GM19239 (cell line): Measurements from ENCODE around the gene GRIN1.
"Not testable (repeated sequence)": the region's sequence is repeated elsewhere in the genome, so short reads cannot be mapped to it uniquely, and the experiment has no call there.

Experiments used
- DNase-seq: peaks from one replicate; pipeline ENCODE4 v3.0.0; 2011; ENCODE audit warnings: low spot score; ENCODE audit not compliant: insufficient read length
- FAIRE-seq: peaks from 2 replicates; lab custom pipeline; 2011; peaks lifted over from hg19 to GRCh38; lab: Jason Lieb, UNC

Gene GRIN1

DNA sequence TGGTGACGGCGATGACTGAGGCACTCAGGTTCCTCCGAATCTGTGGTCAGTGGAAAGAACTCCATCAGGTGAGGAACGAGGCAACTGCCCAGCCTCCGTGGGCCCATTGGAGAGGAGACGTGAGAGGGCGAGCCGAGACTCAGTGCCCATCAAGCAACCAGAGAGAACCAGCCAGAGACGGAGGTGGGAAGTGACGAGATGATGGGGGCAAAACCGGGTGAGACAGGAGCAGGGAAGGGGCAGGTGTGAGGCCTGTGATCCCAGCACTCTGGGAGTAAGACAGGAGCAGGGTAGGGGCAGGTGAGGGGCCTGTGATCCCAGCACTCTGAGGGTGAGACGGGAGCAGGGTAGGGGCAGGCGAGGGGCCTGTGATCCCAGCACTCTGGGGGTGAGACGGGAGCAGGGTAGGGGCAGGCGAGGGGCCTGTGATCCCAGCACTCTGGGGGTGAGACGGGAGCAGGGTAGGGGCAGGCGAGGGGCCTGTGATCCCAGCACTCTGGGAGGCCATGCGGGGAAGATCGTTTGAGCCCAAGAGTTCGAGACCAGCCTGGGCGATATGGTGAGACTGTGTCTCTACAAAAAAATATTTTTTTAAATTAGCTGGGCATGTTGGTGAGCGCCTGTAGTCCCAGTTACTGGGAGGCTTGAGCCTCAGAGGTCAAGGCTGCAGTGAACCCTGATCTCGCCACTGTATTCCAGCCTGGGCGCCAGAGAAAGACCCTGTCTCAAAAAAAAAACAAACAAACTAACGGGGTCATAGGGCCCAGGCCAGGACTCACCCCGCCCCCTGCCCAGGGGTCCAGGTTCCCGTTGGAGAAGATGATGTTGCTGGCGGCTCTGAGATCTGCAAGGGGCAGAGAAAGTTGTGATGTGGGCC, 27.8 kb upstream of the GRIN1 start:
- DNase-seq = no peak
- FAIRE-seq = no peak

DNA sequence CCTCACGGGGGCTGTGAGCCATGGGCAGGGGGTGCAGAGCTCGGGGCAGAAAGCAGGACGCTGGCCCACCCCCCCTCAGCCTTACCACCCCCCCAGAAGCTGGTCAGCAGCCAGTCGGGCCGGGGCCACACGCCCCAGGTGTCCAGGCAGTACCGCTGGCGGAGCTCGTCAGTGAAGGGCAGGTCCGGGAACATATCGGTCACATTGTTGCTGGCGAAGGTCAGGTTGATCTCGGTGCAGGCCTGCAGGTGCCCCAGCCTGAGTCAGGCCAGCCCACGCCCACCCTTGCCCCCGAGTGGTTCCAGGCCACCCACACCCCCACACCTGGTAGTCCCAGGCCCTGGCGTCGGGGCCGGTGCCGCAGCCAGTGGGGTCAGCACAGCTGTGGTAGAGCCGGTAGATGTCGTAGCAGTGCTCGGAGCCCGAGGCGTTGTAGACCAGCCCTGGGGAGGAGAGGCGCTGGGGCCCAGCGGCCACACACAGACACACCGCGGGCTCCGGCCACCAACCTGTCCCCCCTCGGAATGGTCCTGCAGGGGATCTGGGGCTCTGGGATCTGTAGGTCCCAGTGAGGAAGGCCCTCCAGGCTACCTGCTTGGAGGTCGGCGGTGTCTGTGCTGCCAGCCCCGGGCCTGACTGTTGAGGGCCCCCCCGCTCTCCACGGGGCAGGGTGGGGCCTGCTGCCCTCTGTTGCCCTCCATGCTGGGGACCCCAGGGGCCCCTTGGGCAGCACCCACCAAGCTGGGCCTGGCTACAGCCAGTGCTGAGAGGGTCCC, 27.0 kb upstream of the GRIN1 start:
- no peak for FAIRE-seq

DNA sequence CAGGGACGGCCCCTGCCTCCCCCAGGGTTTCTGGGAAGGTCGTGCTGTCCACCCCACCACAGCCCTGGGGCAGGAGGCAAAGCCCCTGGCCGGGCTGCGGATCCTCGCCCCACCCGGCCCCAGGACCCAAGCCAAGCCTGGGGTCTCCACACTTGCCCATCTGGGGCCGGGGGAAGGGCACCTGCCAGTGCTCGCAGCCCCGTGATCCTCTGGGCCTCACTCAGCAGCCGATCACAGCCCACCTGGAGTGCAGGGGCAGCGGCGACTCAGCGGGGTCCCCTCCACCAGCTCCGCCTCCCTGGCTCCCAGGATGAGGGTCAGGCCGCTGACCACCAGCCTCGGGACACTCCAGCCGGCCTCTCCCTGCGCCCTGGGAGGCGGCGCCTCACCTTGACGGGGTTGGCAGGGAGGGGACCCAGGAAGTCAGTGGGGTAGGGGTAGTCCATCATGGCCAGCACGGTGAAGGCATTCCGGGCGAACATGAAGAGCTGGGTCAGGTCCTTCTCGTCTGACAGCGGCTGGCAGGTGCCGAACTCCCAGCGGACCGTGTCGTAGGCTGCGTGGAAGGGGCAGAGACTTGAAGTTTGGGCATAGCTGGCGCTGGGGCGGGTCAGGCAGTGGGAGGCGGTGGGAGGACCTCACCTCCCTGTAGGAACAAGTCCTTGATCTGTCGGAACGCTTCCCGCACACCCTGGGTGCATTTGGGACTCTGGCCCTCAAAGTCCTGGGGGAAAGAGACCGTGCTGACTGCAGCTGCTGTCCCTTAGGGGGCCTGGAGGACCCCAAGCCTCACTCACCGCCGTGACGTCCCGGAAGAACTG, 26.2 kb upstream of the GRIN1 start:
- FAIRE-seq (no peak), DNase-seq (no peak)

More for the DNA sequence above, 27.0 kb upstream of the GRIN1 start:
- no peak for DNase-seq

DNA sequence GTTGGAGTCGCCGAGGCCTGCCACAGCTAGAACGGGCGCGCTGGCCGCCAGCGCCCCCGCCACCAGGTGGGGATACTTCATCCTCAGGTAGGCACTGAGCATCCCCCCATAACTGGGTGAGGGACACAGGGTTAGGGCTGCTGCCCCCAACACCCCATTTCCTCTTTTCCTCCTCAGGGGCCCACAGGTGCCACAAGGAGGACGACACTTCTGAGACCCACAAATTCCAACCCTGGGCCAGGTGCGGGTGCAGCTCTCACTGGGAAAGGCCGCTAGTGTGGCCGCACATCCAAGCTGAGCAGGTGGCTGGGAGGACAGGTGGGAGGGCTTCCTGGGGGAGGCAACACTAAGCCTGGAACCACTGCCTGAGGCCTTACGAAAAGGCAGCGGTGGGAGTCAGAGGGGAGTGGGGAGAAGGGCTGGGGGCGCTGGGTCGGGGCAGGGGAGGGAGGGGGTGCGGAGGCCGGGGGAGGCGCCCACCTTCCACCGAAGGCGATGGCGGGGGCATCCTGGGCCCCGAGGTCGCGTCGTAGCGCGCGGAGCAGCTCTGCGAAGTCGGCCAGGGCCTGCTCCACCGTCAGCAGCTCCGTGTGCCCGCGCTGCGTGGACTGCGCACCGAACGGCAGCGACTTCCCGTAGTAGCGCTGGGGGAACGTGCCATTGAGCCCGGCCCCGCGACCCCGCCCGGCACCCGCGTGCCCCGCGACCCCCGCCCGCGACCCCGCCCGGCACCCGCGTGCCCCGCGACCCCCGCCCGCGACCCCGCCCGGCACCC, 25.4 kb upstream of the GRIN1 start:
- FAIRE-seq = no peak
- DNase-seq = no peak

DNA sequence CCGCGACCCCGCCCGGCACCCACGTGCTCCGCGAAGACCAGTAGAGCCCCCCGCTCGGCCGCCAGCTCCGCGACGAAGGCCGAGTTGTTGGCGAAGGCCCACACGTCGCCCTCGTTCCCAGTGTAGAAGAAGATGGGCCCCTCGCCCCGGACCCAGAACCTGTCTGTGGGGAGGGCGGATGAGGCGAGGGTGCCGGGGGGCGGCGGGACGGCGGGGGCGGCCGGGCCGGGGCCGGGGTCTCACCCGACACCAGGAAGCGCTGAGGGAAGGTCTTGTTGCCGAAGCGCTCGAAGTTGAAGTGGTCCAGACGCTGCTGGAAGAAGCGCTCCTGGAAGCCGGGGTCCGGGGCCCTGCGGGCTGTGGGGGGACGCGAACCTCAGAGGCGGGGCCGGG, 24.7 kb upstream of the GRIN1 start:
- no peak for FAIRE-seq
- no peak for DNase-seq

DNA sequence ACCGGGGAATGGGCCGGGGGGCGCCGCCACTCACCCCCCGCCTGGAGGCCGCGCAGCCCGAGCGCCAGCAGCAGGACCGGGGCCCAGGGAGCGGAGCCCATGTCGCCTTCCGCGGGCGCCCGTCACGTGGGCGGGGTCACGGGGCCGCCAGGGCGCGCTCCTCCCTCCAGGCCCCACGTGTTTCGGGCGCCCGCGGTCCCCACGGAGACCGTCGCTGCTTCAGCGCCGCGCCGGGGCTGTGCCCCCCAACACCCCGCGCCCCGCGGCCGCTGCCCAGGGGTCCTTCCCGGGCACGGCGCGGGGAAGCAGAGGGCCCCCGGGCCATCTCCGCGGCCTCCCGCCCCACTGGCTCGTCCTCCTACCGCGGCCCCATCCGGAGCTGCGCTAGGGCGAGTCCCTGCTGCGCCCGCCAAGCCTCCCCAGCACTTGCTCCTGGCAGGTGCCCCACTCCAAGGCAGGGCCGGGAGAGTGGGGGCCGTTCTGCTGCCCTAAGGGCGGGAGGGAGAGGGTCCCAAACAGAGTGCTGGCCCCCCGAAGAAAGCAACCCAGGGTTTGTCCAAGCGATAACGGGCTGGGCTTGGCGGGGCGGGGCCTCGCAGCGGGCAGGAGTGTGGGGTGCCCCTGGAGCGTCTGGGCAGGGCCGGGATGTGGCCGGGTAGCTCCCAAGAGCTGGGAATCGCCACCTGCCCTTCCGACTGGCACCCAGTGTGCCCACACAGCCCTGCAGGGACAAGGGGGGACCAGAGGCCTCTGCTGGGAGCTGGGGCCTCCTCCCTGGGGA, 24.2 kb upstream of the GRIN1 start, which contains the start of gene DPP7:
Gene DPP7 (minus strand): TSS at position 121 of the 781 bp plus-strand sequence. CDS start 20 bp downstream, at position 101.
- no peak for FAIRE-seq
- peak; percentile 98 for DNase-seq

DNA sequence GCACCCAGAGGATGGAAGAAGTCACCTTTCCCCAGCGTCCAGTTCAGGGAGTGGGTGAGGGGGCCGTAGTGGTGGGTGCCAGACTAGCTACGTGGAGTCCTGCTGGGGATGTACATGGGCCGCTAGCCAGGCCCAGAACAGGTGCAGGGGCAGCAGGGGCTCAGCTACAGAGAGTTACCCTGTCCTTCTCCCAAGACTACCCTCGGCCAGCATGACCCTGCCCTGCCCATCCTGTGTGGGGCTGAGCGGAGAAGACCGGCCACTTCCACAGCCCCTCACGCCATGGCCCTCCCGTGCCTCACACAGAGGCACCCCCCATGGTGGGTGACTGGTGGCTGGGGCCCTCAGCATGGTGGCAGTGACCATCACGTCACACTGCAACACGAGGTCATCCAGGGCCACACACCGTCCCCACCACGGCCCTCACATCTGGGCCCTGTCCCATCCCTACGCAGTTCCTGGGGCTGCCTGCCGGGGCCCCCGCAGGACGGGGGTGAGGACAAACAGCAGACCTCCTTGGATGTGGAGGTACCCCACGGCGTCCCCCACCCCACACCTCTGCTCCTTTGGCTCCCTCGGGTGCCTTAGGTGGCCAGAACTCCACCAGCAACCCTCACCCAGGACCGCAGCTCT, 23.4 kb upstream of the GRIN1 start:
- no peak for FAIRE-seq
- DNase-seq = no peak

DNA sequence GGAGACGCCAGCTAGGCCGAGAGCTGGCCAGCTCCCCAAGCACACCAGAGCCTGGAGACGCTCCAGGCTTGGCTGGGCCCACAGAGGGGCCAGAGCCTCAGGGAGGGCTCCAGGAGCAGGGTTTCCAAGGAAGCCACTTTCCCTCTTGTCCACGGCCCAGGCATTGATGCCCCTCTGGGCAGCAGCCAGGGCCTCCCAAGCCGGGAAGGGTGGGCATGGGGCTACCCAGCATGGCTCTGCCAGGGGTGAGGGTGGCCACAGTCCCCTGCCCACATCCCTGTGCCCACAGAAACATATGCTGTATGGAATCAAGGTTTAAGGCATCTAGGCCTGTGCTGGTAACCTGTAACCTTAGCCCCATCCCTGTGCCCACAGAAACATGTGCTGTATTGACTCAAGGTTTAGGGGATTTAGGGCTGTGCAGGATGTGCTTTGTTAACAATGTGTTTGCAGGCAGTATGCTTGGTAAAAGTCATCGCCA, 22.9 kb upstream of the GRIN1 start:
- no peak for FAIRE-seq

DNA sequence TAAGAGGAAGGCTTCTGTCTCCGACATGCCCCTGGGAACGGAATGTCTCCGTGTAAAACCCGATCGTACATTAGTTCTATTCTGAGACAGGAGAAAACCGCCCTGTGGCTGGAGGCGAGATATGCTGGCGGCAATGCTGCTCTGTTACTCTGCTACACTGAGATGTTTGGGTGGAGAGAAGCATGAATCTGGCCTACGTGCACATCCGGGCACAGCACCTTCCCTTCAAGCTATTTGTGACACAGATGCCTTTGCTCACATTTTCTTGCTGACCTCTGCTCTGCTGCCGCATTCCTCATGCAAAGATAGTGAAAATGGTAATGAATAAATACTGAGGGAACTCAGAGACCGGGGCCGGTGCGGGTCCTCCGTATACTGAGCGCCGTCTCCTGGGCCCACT, 22.2 kb upstream of the GRIN1 start:
- FAIRE-seq (no peak), DNase-seq (no peak)

More for the DNA sequence above, 22.9 kb upstream of the GRIN1 start:
- DNase-seq = no peak

DNA sequence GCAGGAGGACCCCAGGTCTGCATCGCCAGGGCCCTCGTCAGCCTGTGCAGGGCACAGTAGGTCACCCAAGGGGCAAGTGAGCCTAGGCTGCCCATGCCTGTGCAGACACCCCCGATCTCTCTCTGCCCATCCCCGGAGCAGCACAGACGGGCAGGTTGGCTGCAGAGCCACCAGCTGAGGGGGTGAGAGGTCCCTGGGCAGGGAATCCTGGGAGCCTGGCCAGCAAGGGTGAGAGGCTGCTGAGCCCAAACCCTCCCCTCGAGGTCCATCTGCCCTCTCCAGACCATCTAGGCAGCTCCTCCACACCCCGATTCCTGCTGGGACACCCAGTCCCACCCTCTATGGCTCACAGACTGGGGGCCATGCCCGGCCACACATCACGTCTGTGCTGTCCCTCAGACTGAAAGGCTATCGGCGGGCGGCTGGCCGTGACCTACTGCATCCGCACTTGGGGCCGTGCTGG, 21.7 kb upstream of the GRIN1 start:
- DNase-seq (no peak), FAIRE-seq (no peak)

DNA sequence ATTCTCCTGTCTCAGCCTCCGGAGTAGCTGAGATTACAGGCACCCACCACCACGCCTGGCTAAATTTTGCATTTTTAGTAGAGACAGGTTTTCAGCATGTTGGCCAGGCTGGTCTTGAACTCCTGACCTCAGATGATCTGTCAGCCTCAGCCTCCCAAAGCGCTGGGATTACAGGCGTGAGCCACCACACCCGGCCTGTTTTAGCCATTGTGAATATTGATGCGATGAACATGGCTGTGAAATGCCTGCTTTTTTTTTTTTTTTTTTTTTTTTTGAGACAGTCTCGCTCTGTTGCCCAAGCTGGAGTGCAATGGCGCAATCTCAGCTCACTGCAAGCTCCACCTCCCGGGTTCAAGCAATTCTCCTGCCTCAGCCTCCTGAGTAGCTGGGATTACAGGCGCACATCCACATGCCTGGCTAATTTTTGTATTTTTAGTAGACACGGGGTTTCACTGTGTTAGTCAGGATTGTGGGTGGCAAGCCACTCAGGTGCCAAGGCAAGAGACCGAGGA, 20.8 kb upstream of the GRIN1 start:
- FAIRE-seq, DNase-seq: not testable (repeated sequence)

DNA sequence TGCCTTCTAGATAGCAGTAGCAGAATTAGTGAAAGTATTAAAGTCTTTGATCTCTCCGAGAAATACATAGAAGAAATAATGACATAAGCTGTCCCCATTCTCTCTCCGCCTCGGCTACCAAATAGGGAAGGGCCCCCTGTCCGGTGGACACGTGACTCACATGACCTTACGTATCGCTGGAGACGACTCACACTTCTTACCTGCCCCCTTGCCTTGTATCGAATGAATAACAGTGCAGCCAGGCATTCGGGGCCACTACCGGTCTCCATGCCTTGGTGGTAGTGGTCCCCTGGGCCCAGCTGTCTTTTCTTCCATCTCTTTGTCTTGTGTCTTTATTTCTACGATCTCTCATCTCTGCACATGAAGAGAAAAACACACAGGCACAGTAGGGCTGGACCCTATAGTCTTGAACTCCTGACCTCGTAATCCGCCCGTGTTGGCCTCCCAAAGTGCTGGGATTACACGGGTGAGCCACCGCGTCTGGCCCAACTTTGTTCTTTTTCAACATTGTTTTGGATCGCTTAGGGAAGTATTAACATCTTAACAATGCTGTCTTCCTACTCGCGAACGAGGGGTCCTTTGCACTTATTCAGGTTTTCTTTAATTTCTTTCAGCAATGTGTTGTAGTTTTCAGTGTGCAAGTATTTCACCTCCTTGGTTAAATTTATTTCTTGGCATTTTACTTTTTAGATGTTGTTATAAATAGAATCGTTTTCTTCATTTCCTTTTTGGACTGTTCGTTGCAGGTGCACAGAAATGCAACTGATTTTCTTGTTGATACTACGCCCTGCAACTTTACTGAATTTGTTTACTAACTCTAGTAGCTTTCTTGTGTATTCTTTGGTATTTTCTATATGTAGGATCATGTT, 16.8 kb upstream of the GRIN1 start:
- not testable (repeated sequence) for FAIRE-seq, DNase-seq

DNA sequence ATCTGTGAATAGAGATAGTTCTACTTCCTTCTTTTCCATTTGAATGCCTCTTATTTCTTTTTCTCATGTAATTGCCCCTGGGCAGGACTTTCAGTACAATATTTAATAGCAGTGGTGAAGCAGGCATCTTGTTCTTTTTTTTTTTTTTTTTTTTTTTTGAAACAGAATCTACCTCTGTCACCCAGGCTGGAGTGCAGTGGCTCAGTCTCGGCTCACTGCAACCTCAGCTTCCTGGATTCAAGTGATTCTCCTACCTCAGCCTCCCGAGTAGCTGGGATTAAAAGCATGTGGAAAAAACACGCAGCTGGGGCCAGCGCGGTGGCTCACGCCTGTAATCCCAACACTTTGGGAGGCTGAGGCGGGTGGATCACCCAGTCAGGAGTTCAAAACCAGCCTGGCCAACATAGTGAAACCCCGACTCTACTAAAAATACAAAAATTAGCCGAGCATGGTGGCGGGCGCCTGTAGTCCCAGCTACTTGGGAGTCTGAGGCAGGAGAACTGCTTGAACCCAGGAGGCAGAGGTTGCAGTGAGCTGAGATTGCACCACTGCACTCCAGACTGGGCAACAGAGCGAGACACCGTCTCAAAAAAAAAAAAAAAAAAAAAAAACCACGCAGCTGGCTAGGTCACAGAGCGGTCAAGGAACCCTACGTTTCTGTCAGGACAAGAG, 16.0 kb upstream of the GRIN1 start:
- DNase-seq, FAIRE-seq: not testable (repeated sequence)

DNA sequence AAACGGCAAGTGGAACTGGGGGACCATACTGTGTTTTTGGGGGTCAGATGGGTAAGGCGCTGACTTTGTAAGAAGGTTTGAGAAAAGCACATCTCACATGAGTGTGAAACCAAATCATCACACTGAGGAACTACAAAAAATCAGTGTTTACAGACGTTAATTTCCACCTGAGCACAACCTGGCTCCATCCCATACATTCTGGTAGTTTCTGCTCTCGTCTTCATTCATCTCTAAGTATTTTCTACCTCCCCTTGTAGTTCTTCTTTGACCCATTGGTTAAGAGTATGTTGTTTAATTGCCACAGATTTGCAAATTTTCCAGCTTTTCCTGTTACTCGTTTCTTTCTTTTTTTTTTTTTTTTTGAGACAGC, 15.5 kb upstream of the GRIN1 start:
- peak; percentile 76 for FAIRE-seq
- no peak for DNase-seq

DNA sequence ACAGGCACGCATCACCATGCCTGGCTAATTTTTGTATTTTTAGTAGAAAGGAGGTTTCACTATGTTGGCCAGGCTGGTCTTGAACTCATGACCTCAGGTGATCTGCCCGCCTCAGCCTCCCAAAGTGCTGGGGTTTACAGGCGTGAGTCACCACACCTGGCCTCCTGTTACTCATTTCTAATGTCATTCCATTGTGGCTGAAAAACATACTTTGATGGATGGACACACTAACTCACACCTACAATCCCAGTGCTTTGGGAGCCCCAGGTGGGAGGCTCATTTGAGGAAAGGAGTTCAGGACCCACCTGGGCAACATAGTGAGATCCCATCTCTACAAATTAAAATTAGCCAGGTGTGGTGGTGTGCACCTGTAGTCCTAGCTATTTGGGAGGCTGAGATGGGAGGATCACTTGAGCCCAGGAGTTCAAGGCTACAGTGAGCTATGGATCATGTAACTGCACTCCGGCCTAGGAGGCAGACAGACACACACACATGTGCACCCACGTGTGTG, 14.9 kb upstream of the GRIN1 start:
- FAIRE-seq, DNase-seq: not testable (repeated sequence)

DNA sequence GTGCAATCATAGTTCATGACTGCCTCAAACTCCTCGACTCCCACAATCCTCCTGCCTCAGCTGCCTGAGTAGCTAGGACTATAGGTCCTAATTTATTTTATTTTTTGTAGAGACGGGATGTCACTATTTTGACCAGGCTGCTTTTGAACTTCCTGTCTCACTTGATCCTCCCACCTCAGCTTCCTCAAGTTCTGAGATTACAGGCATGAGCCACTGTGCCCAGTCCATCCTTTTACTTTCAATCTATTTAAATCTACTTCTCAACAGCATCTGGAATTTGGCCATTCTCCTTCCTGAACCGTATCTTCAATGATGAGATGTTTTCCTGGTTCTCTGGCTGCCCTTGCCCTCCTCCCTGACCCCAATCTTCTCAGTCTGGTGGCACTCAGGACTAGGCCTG, 12.2 kb upstream of the GRIN1 start:
- no peak for FAIRE-seq
- DNase-seq = no peak
